Peyer's patch (tissue), 4 donors: Measurements from ENCODE around the gene INO80B.

Source experiments
- POLR2A ChIP-seq, 2 donors: fragments of 450-650 bp; IDR thresholded peaks; one replicate each; pipeline ENCODE4 v1.5.1; 2017; ENCODE audit warnings: antibody characterized with exemption in 2 of 2, mild to moderate bottlenecking in 2 of 2, moderate library complexity in 2 of 2
- TF ChIP-seq, protein P1 (sequence below), 6 experiments: fragments of 450-650 bp in 4 of 6; fragments of 200-600 bp in 2 of 6; sonication (generic) in 1 of 6; IDR thresholded peaks; one replicate each; pipeline ENCODE4 v1.5.1; 2017 to 2019; ENCODE audit warnings: antibody characterized with exemption in 6 of 6, mild to moderate bottlenecking in 3 of 6, moderate library complexity in 1 of 6

DNA sequence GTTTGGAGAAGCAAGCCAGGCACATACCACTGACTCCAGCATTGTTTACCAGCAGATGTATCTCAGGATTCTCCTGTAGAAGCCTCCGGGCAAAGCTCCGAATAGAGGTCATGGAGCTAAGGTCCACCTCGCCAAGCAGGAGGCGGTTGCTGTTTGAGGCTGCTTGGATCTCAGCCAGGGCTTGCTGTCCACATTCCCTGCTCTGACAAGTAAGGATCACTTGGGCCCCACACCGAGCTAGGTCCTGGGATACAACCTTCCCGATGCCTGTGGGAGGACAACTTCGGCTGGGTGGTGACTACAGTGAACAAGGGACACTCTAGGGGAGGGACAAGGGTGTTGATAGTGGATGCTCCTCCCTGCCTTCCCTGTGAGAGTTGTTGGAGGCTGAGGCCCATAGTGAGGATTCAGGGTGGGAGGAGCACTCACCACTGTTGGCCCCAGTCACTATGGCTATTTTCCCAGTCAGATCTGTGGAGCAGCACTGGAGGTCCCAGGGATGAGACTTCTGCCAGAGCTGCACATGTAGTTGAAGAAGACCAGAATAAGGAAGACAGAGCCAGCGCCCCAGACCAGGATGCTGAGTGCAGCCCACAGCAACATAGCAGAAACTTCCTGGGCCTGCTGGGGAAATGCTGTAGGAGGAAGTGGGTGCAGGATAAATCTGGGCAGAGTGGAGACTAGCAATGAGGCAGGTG is 41.7 kb upstream of the INO80B start:
- TF ChIP-seq POLR2A (IDR thresholded peaks at IDR 0.05): no peak
- TF ChIP-seq, protein P1, sequence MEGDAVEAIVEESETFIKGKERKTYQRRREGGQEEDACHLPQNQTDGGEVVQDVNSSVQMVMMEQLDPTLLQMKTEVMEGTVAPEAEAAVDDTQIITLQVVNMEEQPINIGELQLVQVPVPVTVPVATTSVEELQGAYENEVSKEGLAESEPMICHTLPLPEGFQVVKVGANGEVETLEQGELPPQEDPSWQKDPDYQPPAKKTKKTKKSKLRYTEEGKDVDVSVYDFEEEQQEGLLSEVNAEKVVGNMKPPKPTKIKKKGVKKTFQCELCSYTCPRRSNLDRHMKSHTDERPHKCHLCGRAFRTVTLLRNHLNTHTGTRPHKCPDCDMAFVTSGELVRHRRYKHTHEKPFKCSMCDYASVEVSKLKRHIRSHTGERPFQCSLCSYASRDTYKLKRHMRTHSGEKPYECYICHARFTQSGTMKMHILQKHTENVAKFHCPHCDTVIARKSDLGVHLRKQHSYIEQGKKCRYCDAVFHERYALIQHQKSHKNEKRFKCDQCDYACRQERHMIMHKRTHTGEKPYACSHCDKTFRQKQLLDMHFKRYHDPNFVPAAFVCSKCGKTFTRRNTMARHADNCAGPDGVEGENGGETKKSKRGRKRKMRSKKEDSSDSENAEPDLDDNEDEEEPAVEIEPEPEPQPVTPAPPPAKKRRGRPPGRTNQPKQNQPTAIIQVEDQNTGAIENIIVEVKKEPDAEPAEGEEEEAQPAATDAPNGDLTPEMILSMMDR (IDR thresholded peaks at IDR 0.05): no peak
